ENCODE data around the gene UBE2E2.

Gene UBE2E2

DNA sequence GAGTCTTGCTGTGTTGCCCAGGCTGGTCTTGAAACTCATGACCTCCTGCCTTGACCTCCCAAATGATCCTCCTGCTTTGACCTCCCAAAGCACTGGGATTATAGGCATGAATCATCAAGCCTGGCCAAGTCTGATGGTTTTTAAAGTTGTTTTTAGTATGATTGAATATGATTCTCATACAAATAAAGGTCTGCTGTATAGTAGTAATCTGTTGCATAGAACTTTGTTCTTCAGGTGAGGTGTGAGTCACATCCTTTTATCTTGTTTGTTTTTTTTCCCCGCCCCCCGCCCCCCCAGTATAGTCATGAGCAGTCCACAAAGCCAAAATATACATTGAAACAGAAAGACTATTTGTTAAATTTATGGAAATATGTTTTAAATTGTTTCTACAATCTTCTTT, 39.0 kb downstream of the UBE2E2 start:
- no peak for DNase-seq

DNA sequence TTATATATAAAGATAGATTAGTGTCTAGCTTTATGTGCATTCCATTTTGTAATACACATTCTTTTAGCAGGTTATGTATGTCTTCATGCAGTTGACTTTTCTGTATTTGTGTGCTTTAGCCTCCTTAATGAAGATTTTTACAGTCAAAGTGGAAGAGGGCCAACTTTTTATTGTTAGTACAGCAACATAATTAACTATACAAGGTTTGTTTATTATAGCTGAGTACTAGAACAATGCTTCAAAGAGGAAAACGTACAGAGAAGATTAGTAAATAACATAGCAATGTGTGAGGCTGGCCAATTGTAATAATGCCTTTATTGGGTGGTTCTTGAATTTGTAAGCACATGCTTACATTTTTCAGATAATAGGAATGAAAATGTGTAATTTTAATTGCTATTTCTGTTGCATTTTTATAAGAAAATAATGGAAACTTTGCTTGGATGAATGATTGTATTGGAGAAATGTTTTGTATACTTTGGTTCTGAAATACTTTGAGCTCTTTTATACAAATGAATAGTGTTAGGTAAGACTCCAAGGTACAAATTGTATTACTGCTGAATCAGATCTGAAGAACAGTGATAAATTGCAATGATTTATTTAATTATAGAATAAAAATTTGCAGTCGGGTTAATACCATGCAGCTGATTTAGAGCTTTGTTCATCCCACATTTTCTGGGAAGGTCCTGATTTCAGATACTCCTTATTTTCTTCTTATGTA, 41.4 kb downstream of the UBE2E2 start:
- no peak for DNase-seq

DNA sequence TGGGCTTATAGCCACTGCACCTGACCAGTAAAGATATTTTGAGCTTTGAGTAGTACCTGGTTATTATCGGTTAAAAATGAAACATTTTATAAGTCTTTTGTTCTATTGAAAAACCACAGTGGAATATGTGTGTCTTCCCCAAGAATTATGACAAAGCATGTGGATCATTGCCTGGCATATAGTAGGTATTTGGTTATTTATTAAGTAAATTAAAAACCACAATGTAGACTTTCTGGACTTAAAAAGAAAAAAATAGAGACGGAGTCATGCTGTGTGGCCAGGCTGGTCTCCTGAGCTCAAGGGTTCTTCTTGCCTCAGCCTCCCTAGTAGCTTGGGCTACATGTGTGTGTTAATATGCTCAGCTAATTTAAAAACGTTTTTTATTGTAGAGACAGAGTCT, 43.5 kb downstream of the UBE2E2 start:
- no peak for DNase-seq

DNA sequence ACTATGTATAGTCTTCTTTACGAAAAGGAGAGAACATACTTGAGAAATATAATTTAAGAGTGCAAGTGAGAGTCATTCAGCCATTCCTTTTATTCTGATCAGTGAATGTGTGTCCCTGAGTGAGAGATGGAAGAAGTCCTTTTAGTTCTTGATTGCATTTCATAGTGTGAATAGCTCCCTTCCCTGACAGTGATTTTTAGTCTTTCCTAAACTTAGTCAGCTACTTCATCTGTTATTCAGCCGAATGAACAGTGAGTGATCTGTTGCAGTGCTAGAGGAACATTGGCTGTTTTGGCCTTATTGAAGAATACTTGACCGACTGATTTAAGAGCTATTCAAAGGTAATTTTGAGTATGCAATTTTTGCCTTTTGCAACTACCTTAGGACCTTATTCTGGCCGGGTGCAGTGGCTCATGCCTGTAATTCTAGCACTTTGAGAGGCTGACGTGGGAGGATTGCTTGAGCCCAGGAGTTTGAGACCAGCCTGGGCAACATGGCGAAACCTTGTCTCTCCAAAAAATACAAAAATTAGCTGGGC, 45.5 kb downstream of the UBE2E2 start:
- DNase-seq: no peak

DNA sequence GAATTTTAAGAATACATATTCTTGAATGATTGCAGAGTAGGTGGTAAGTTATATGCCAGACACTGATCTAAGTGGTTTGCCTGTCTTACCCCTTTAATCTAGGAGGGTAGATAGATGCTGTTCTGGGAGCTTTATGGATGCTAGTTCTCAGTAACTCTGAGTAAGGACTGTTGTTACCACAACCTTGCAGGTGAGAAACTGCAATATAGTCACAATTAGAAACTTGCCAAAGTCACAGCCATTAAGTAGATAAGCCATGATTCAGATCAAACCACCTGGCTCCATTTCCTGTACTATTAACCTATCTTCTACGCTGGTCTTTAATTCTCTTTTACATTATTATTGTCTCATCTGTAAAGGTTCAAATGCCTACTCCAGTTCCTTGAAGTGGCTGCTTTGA, 46.8 kb downstream of the UBE2E2 start:
- DNase-seq: no peak

DNA sequence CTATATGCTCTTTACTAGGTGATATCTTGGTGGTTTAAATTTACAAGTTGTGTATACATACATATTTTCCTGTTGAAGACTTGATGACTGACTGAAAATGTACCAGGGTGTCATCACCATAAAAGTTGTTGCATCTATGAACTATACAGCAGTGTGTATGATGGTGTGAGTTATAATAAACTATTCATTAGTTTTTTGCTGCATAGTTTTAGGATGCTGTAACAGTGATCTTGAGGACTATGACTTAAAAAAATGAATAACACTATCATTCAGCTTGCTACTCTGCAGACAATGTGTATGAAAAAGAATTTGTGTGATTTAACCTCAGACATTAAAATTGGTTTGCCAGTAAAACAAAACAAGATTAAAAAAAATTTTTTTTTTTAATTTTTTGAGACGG, 49.0 kb downstream of the UBE2E2 start:
- no peak for DNase-seq

DNA sequence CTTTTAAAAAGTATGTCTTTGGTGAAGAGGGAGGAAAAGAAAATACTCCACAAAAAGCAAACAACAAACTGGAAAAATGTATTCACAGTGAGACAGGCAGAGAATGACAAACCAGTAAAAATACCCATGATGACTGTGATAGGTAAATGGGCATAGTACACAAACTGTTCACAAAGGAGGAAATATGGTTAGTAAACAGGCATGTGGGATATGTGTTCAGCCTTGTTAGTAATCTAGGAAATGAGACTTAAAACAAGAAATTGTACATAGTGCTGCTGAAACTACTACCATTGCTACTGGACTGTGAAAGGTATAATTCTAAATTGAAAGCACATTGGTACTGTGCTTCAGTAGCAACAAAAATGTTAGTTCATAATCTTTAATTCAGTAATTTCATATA, 50.1 kb downstream of the UBE2E2 start:
- no peak for DNase-seq

DNA sequence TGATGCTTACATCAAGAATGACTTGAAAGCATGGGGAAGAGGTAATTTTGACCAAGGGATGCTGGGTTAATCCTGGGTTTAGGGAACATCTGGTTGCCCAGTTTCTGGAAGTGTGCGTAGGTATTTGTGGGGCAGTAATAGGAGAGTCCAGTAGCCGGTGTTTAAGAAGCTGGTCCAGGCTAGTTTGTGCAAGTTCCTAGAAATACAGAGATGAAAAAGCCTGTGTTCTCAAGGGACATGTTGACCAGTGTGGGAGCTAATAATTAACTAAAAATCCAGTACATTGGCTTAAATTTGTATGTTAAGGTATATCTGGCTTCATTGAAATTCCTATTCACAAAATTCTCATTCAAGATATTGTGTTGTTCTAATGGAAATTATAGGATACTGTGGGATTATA, 51.2 kb downstream of the UBE2E2 start:
- DNase-seq: no peak

DNA sequence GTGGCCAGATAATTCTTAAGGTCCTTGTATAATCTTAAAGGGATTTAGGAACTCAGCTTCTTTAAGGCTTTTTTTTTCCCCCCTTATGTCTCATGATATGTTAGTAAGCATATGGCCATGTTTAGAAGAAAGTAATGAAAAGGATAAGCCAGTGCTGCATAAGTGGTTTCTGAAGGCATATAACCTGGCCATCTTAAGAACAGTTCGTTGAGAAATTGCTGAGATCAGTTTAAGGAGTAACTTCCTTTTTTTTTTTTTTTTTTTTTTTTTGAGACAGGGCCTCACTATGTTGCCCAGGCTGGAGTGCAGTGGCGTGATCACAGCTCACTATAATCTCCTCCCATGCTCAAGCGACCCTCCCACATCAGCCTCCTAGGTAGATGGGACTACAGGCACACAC, 51.7 kb downstream of the UBE2E2 start:
- DNase-seq: no peak

DNA sequence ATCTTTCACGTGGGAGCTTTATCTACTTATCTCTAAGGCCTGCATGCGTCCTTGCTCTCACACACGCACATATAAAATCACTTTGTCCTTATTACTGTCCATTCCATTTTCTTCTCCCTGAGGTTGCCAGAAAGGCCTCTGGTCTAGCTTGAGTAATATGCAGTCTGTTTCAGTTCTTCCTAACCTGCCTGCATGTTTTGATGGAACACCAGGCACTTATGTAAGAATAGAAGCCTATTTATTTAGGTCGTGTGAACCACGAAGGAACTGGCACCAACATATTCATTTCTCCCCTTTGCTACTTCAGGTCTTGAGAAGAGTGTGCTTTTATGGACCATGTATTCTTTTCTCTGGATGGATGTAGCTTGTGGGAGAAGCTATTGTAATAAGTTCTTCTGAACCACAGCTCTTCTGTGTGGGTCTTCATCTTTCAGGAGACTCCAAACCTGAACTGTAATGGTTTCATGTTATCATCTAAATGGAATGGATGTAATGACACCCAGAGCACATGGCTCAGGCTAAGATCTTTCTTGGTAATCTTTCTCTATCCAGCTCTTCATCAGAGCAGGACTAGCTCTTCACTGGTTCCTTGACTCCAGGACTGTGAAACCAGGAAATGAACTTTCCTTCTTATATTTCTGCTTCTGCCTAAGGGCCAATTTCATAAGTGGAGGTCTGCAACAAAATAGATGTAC, 53.8 kb downstream of the UBE2E2 start:
- no peak for DNase-seq

DNA sequence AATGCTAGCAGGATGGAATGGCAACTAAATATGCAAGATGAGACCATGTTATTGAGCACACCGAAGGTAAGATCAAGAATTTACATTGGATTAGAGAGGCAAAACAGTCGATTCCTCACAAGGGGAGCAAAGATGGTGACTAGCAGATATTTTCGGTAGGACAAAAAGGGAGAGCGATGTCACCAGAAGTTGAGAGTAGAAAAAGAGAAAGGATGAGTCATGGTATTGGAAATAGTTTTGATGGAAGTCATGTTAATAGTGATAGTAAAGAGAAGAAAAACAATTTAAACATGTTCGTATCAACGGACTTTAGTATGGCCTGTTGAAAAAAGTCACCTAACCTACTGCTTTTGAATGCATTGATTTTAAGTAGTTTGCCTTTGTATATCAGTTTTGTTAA, 55.0 kb downstream of the UBE2E2 start:
- DNase-seq: no peak

DNA sequence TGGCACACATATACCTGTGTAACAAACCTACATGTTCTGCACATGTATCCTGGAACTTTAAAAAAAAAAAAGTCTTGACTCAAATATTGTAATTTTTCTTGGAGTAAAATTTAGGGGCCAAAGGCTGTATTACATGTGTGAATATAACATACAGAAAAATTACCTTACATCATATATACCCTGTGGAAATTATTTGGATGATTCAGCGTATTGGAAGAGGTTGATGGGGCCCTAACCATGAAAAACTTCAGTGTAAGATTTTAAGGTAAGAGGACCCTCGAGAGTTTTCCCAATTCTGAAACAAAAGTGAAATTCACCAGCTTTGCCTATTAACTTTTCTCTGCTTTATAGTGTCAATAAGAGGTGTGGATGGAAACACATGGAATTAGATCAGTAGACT, 56.4 kb downstream of the UBE2E2 start:
- DNase-seq: no peak

DNA sequence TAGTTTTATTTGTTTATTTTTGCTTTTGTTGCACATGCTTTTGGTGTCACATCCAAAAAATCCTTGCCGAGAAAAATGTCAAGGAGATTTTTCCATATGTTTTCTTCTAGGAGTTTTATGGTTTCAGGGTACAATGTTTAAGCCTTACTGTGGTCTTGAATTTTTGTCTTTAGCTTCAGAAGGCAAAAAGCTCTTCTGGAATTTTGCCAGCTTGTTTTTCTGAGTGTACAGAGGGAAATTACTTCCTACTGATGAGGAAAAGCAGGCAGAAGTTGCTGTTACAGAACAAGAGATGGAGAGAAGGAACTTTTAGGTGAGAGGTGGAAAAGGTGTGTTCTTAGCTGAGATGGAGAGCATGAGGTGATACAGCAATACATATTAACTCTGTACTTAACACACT, 59.6 kb downstream of the UBE2E2 start:
- no peak for DNase-seq

DNA sequence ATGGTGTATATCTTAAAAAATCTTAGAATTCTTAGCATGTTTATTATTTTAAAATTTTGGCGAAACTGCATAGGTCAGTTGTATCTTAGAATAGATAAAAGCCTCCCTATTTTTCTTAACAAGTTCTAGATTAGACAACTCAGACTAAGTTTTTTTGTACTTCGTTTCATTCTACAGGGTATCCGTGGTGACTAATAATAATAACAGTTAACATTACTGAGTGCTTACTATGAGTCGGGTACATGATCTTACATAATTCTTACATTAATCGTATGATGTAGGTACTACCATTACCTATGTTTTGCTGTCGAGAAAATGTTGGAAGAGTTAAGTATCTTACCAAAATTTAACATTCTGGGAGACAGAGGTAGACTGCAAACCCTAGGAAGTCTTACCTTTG, 60.7 kb downstream of the UBE2E2 start:
- DNase-seq: no peak

DNA sequence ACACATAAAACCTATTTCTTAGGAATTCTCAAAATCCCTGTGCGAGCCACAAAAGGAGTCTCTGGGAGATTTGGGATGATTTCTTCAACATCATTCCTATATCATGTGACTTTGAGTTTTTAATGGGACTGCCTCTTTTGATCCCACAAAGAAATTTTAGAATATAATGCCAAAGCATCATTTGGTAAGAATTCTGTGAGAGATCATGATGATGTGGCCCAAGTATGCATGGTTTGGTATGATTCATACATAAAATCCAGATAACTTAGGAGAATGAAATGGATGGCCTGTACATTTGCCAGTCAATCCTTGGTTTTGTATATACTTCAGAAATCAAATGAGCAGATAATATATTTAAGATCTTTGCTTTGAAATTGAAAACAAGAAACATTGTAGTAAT, 61.3 kb downstream of the UBE2E2 start:
- no peak for DNase-seq

DNA sequence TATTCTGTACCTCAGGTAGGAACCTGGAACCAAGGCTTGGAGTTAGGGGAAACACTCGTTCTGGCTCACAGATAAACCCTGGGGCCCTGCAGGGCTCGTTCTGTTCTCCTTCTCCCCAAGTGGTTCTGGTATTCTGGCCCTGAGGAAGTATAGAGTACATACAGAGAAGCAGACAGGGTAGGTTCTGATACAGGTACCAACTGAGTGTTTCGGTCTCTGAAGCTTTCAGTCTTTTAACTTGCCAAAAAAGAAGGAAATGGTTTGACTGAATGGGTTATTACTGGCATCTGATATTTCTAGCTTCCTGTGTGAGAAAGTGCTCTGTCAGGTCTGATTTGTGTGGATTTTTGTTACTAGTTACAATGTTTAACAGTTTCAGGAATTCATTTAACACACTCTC, 67.3 kb downstream of the UBE2E2 start:
- DNase-seq: no peak

DNA sequence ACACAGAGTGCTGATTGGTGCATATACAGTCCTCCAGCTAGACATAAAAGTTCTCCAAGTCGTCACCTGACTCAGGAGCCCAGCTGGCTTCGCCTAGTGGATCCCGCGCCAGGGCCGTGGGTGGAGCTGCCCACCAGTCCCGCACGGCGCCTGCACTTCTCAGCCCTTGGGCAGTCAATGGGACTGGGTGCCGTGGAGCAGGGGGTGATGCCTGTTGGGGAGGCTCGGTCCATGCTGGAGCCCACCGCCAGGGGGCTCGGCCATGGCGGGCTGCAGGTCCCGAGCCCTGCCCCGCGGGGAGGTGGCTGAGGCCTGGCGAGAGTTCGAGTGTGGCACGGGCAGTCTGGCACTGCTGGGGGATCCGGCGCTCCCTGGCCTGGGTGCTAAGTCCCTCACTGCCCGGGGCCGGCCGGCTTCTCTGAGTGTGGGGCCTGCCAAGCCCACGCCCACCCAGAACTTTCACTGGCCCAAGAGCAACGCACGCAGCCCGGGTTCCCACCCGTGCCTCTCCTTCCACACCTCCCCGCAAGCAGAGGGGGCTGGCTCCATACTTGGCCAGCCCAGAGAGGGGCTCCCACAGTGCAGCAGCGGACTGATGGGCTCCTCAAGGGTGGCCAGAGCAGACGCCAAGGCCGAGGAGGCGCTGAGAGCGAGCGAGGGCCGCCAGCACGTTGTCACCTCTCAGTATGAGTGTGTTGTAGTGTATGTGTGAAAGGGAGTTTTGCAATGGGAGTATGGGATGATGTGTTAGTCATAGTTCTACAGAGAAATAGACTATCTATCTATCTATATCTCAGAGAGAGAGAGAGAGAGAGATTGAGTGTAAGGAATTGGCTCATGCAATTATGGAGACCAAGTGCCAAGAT, 69.0 kb downstream of the UBE2E2 start:
- no peak for DNase-seq

DNA sequence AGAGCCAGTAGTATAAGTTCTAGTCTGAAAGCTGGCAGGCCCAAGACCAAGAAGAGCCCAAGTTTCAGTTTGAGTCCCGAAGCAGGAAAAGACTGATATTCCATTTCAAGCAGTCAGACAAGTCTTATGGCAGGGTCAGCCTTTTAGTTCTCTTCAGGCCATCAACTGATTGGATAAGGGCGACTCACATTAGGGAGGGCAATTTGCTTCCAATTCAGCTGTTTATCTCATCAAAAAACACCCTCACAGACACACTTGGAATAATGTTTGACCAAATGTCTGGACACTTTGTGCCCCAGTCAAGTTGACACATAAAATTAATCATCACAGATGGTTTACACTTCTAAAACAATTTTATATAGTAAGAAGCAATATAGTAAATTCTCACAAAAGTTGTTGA, 69.7 kb downstream of the UBE2E2 start:
- no peak for DNase-seq

DNA sequence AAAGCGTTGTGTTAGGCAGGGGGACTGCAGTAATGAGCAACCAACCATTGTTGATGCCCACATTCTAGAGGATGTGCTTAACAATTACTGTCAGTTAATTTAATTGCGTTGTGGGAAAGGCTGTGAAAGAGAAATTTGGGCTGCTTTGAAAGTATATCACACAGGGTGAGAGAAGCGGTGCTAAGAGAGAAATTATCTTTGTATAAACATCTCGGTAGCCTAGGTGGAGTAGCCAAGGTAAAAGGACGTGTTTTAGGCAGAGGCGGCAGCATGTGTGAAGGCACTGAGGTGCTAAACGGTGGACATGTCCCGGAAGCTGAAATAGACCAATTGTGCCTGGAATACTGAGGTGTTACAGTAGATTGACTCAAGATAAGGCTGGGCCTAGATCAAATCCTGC, 71.9 kb downstream of the UBE2E2 start:
- no peak for DNase-seq

DNA sequence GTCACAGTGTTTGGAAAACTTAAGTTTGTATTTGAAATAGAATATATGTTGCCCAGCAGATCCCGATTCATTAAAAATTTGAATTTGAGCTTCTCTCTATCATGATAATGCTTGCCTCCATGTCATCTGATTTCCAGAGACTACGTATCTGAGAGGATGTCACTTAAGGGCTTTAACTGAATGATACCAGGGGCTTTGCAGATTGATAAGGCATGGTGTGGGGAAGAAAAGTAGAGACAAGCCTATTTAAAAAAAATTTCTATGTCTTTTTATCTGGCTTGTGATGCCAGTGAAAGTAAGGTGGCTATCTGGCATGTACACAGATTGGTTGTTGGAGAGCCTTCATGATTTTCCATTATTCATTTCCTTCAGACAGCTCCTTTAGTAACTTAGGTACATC, 72.7 kb downstream of the UBE2E2 start:
- DNase-seq: no peak

DNA sequence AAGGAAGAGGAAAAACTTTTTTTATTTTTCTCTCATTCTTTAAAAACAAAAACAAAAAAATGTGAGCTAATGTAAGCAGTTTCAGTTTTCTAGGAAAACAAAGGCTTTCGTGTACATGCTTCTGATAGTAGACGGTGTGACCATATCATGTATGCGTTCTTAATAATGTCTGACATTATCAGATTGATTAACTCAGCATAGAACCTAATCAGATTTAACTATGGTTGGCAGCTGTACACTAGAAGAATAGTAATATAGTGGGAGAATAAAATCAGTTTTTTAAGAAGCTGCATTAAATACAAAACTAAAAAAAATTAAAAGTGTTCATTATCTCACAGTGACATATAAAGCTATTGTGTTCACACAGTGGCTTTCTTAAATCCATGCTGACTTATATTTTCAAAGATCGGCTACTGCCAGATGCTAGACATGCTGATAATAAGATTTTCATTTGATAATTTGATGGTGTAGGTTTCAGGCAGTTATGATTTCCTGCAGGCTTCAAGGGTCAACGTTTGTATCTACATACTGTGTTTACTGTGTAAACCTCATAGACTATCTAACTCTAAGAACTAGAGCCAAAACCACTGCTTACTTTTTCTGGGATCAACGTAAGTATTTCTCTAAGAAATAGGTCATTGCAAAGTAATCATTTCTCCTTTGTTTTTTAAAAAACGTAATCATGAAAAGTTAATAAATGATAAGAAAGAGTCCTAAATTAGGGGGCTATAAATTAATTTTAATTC, 74.0 kb downstream of the UBE2E2 start:
- no peak for DNase-seq

DNA sequence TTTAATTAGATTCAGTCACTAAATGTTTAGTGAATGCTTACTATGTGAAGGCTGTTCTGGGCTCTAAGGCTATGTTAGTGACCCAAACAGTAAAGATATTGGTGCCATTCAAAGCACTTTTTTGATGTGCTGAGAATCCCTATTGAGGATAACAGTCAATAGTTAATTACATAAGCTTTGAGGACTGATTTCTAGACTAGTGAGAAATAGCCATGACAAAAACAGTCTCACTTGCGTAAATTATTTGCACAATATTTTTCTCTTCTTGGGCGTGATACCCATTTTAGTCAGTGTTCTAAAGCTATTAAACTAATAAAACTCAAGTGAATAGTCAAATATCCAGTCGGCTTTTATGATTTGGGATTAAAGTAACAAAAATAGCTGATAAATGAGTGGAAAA, 74.6 kb downstream of the UBE2E2 start:
- no peak for DNase-seq

DNA sequence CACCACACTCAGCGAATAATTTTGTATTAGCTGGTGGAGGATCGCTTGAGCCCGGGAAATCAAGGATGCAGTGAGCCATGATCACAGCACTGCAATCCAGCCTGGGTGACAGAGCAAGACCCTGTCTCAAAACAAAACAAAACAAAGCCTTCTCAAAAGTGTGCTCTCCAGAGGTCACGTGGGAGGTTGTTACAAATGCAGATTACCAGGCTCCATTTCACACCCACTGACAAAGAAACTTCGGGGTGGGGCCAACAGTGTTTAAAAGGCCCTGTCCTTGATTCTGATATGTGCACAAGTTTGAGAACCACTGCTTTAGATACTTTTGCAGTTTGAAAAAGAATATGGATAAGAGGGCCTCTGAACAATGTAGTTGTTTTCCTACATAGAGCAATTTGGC, 80.5 kb downstream of the UBE2E2 start:
- DNase-seq: no peak

All from DMS79 (cell line).